SK-N-SH (cell line): ENCODE measurements around the gene AGBL1. TPM values are rescaled to one million over a fixed set of nuclear protein-coding genes. Genes with fewer than 3 reads are reported as not detected.
A peak's percentile ranks its signal among the peaks of the same experiment; 100 is the strongest.

Source experiments
- CTCF ChIA-PET: fragments of 300-600, 350-600 bp; formaldehyde crosslinking; extraction: SDS; loops from one replicate; lab custom pipeline; 2021; lab: Yijun Ruan, JAX
- POLR2A ChIA-PET: fragments of 350-600 bp; sonication (Branson Sonifier 250); formaldehyde crosslinking; extraction: SDS; loops from one replicate; lab custom pipeline; 2020; ENCODE audit warnings: antibody characterized with exemption, inconsistent platforms; lab: Yijun Ruan, JAX
- DNase-seq: peaks from one replicate; pipeline ENCODE4 v3.0.0; 2012
- H2AFZ ChIP-seq: fragments of 200-600 bp; sonication (generic); 2 replicates; pipeline ENCODE4 v1.8.1; 2016; ENCODE audit warnings: antibody characterized with exemption, mild to moderate bottlenecking, low read depth
- H3F3A ChIP-seq: fragments of 200-600 bp; sonication (generic); replicated peaks from 2 replicates; pipeline ENCODE3; 2016; ENCODE audit warnings: antibody characterized with exemption, mild to moderate bottlenecking; ENCODE audit not compliant: insufficient read depth
- H3K27ac ChIP-seq, 2 experiments: fragments of 200-500 bp in 1 of 2; fragments of 200-600 bp in 1 of 2; sonication (Bioruptor generic) in 1 of 2; sonication (generic), shearing (Covaris generic) in 1 of 2; 2 replicates each; pipeline versions ENCODE4 v1.5.1 to v1.6.1; 2014 to 2016; ENCODE audit warnings: low read depth in 2 of 2, inconsistent platforms in 1 of 2, low read length in 1 of 2, mild to moderate bottlenecking in 1 of 2, mixed read lengths in 1 of 2
- H3K27me3 ChIP-seq: fragments of 200-600 bp; sonication (generic), shearing (Covaris generic); 2 replicates; pipeline ENCODE4 v1.6.1; 2016; ENCODE audit warnings: mixed run types; ENCODE audit not compliant: insufficient read depth
- H3K36me3 ChIP-seq, 2 experiments: fragments of 200-500 bp in 1 of 2; fragments of 200-600 bp in 1 of 2; sonication (Bioruptor generic) in 1 of 2; sonication (generic) in 1 of 2; replicated peaks in 1 of 2; 2 replicates each; pipeline versions ENCODE3 to v1.5.1; 2014 to 2016; ENCODE audit warnings: low read length in 1 of 2, mild to moderate bottlenecking in 1 of 2; ENCODE audit not compliant: insufficient read depth in 2 of 2, control insufficient read depth in 1 of 2
- H3K4me1 ChIP-seq, 2 experiments: fragments of 200-500 bp in 1 of 2; fragments of 200-600 bp in 1 of 2; sonication (Bioruptor generic) in 1 of 2; sonication (generic), shearing (Covaris generic) in 1 of 2; 2 replicates each; pipeline versions ENCODE4 v1.5.1 to v1.6.1; 2014 to 2016; ENCODE audit warnings: low read depth in 1 of 2, low read length in 1 of 2, mixed run types in 1 of 2; ENCODE audit not compliant: insufficient read depth in 2 of 2, control insufficient read depth in 1 of 2
- H3K4me2 ChIP-seq: fragments of 200-600 bp; sonication (generic), shearing (Covaris generic); 2 replicates; pipeline ENCODE4 v1.6.1; 2017; ENCODE audit warnings: mixed run types
- H3K4me3 ChIP-seq, 2 experiments: fragments of 200-500 bp in 1 of 2; fragments of 200-600 bp in 1 of 2; sonication (Bioruptor generic) in 1 of 2; sonication (generic), shearing (Covaris generic) in 1 of 2; 2 replicates each; pipeline versions ENCODE4 v1.5.1 to v1.8.1; 2014 to 2016; ENCODE audit warnings: low read depth in 2 of 2, inconsistent platforms in 1 of 2, low read length in 1 of 2, mild to moderate bottlenecking in 1 of 2, mixed read lengths in 1 of 2, moderate library complexity in 1 of 2
- H3K79me2 ChIP-seq: fragments of 200-600 bp; sonication (generic); 2 replicates; pipeline ENCODE4 v1.8.1; 2017; ENCODE audit warnings: mild to moderate bottlenecking; ENCODE audit not compliant: insufficient read depth
- H3K9ac ChIP-seq: fragments of 200-600 bp; sonication (generic); 2 replicates; pipeline ENCODE4 v1.6.1; 2017; ENCODE audit warnings: mixed run types
- H3K9me2 ChIP-seq: fragments of 200-600 bp; sonication (generic); 2 replicates; pipeline ENCODE4 v1.6.1; 2017; ENCODE audit warnings: mixed run types
- H3K9me3 ChIP-seq: fragments of 200-600 bp; sonication (generic); 2 replicates; pipeline ENCODE4 v1.6.1; 2017; ENCODE audit warnings: mixed run types, mild to moderate bottlenecking, moderate library complexity
- H4K20me1 ChIP-seq: fragments of 200-600 bp; sonication (generic); 2 replicates; pipeline ENCODE4 v1.6.1; 2017; ENCODE audit warnings: mild to moderate bottlenecking, mixed run types; ENCODE audit not compliant: insufficient read depth
- CHD2 ChIP-seq: fragments of 150-350 bp; IDR thresholded peaks from 2 replicates; pipeline ENCODE4 v1.6.1; 2018; ENCODE audit warnings: low read length; ENCODE audit not compliant: partially characterized antibody
- EP300 ChIP-seq, 2 experiments: IDR thresholded peaks; 2 replicates each; pipeline versions ENCODE4 v1.4.0 to v1.6.1; 2012; ENCODE audit warnings: borderline replicate concordance in 1 of 2, low read depth in 1 of 2, low read length in 1 of 2
- FOSL2 ChIP-seq: IDR thresholded peaks from 2 replicates; pipeline ENCODE4 v1.4.0; 2012; ENCODE audit warnings: low read depth, mild to moderate bottlenecking, moderate library complexity, borderline replicate concordance
- GABPA ChIP-seq: IDR thresholded peaks from 2 replicates; pipeline ENCODE4 v1.4.0; 2012; ENCODE audit warnings: low read depth, mild to moderate bottlenecking
- IRF3 ChIP-seq: fragments of 150-350 bp; IDR thresholded peaks from 2 replicates; pipeline ENCODE4 v1.6.1; 2016; ENCODE audit warnings: mild to moderate bottlenecking, low read depth, low read length
- JUND ChIP-seq: IDR thresholded peaks from 2 replicates; pipeline ENCODE4 v1.4.0; 2012
- MAX ChIP-seq: IDR thresholded peaks from 2 replicates; pipeline ENCODE4 v1.4.0; 2012; ENCODE audit warnings: low read depth
- MEF2A ChIP-seq: IDR thresholded peaks from 2 replicates; pipeline ENCODE4 v1.4.0; 2012; ENCODE audit warnings: low read depth, borderline replicate concordance
- NFIC ChIP-seq: IDR thresholded peaks from 2 replicates; pipeline ENCODE4 v1.4.0; 2012; ENCODE audit warnings: borderline replicate concordance
- NRF1 ChIP-seq: IDR thresholded peaks from 2 replicates; pipeline ENCODE4 v1.6.1; 2012; ENCODE audit warnings: low read depth, mild to moderate bottlenecking, low read length
- PBX3 ChIP-seq: IDR thresholded peaks from 2 replicates; pipeline ENCODE4; 2012
- POLR2AphosphoS5 ChIP-seq: IDR thresholded peaks from 2 replicates; pipeline ENCODE4 v1.6.1; 2012; ENCODE audit warnings: low read depth, low read length
- RAD21 ChIP-seq: IDR thresholded peaks from 2 replicates; pipeline ENCODE4 v1.6.1; 2012; ENCODE audit warnings: mild to moderate bottlenecking, low read length
- RXRA ChIP-seq: IDR thresholded peaks from 2 replicates; pipeline ENCODE4 v1.4.0; 2012; ENCODE audit warnings: low read depth, mild to moderate bottlenecking, borderline replicate concordance
- SMC3 ChIP-seq: IDR thresholded peaks from 2 replicates; pipeline ENCODE4 v1.6.1; 2012; ENCODE audit warnings: low read depth, low read length, improper control_type of control experiment
- TCF12 ChIP-seq: IDR thresholded peaks from 2 replicates; pipeline ENCODE4 v1.4.0; 2012
- USF2 ChIP-seq: fragments of 150-350 bp; IDR thresholded peaks from 2 replicates; pipeline ENCODE4 v1.6.1; 2017; ENCODE audit warnings: antibody characterized with exemption, low read length, low read depth, borderline replicate concordance
- ZBTB33 ChIP-seq: IDR thresholded peaks from 2 replicates; pipeline ENCODE4 v1.4.0; 2012; ENCODE audit warnings: low read depth, borderline replicate concordance
- WGBS: methylation state at CpG from one replicate; pipeline ENCODE4 v1.1.6; 2017; ENCODE audit warnings: low lambda C conversion rate; 5-methylcytosine and 5-hydroxymethylcytosine counted together
- polyA plus RNA-seq, 3 experiments: library from polyadenylated mRNA; depleted of rRNA; stranded (reverse); fragments of >200 nt; gene quantifications; 2 replicates each; pipeline ENCODE4 v1.2.3, GENCODE V29; 2012

Gene AGBL1
- polyA plus RNA-seq, 1 of the 3 experiments (the other 2 are of a cell fraction): not detected

- Histone ChIP-seq H3F3A (no peaks in the 10 kb centered on the region), H2AFZ (no peak overlapping the region), H3K4me2 (peak overlapping the region; percentile 42; the same call in 1 of the 2 replicates), H3K27ac (no peak overlapping the region), H3K9ac (no peak overlapping the region), H3K9me3 (no peaks in the 10 kb centered on the region), H3K36me3 (no peaks in the 10 kb centered on the region), H3K9me2 (no peaks in the 10 kb centered on the region), H4K20me1 (no peaks in the 10 kb centered on the region), H3K4me3 (no peak overlapping the region), H3K4me1 (peaks cover 0 to 7% of the 10 kb centered on the region in 2 experiments; a peak in 1 of 4 replicates), H3K79me2 (no peaks in the 10 kb centered on the region), H3K27me3 (no peaks in the 10 kb centered on the region)
- 44% methylated on average over 10 of the region's 10 CpGs for WGBS
- ChIA-PET CTCF (no interaction called here), POLR2A (no interaction called here)
- no peak for DNase-seq
- TF ChIP-seq EP300 (IDR thresholded peaks at IDR 0.05; ENCODE audit: borderline replicate concordance in 1 of 2, low read depth in 1 of 2, low read length in 1 of 2) (0 out of 4 replicates have a peak, but pooled peaks of 1 of the 2 experiments have one; percentile 16), SMC3 (no peak), POLR2AphosphoS5 (no peak), IRF3 (no peak), RAD21 (no peak), CHD2 (no peak), MEF2A (peak; percentile 38; the same call in 1 of the 2 replicates), NRF1 (no peak), JUND (no peak), PBX3 (no peak), ZBTB33 (no peak), FOSL2 (peak; percentile 28; the same call in 1 of the 2 replicates), RXRA (no peak), MAX (no peak), TCF12 (peak; percentile 14; the same call in 1 of the 2 replicates), GABPA (no peak), USF2 (no peak), NFIC (peak; percentile 59; the same call in 1 of the 2 replicates)
Measured at GRCh38 chr15:86879250-86880229, 799.9 kb downstream of the AGBL1 start.
